Lower lobe of right lung (tissue), 2 donors: ENCODE measurements around the gene PTPRT. TPM values are rescaled to one million over a fixed set of nuclear protein-coding genes. Genes with fewer than 3 reads are reported as not detected.

Experiments
- ATAC-seq, 2 donors: fragments of 200-7000 bp; cut with Tn5 transposase; one replicate each; pipeline ENCODE4 v1.9.1; 2020 to 2022; ENCODE audit warnings: mild to moderate bottlenecking in 2 of 2, moderate library complexity in 2 of 2
- DNase-seq: peaks from one replicate; pipeline ENCODE4 v3.0.0-alpha.2; 2020
- H3K27ac ChIP-seq: fragments of 200-600 bp; one replicate; pipeline ENCODE4 v1.8.0; 2022
- H3K27me3 ChIP-seq: fragments of 200-600 bp; one replicate; pipeline ENCODE4 v1.8.0; 2022; ENCODE audit warnings: low read depth
- H3K36me3 ChIP-seq: fragments of 200-600 bp; one replicate; pipeline ENCODE4 v1.8.0; 2022; ENCODE audit warnings: mild to moderate bottlenecking
- H3K4me1 ChIP-seq: fragments of 200-600 bp; one replicate; pipeline ENCODE4 v1.8.0; 2022
- H3K4me3 ChIP-seq: fragments of 200-600 bp; one replicate; pipeline ENCODE4 v1.8.0; 2022; ENCODE audit warnings: mild to moderate bottlenecking
- H3K9me3 ChIP-seq: fragments of 200-600 bp; one replicate; pipeline ENCODE4 v1.8.0; 2022
- CTCF ChIP-seq: fragments of 200-600 bp; IDR thresholded peaks from one replicate; pipeline ENCODE4 v1.8.0; 2022; ENCODE audit warnings: antibody characterized with exemption, mild to moderate bottlenecking
- intact Hi-C: fragments of 100-400 bp; cut with DNase I; formaldehyde crosslinking; loops from one replicate; pipeline ENCODE4 v1.11.0; 2022
- total RNA-seq: library from RNA; stranded (reverse); fragmentation: NEBNext Ultra II Directional; extraction: Animal tissue kit (Norgen Biotek cat#: 25700); gene quantifications from one replicate; pipeline ENCODE4 v1.2.1, GENCODE V29; 2021
- donor health status: DM: no; HTN: yes; CAD: no; lungs with severe emphysema.

PTPRT gene
- total RNA-seq, 1 donor from 2014 or later, result 8.0 TPM

- no peak for TF ChIP-seq CTCF
- H3K27me3 ChIP-seq, result no peaks in the 10 kb centered on the region
- no peaks in the 10 kb centered on the region for H3K4me1 ChIP-seq
- DNase-seq, result no peak
- no peak overlapping the region for H3K4me3 ChIP-seq
- H3K9me3 ChIP-seq, result no peaks in the 10 kb centered on the region
- H3K27ac ChIP-seq, result no peak overlapping the region
- intact Hi-C loops, result no loop called here
- no peaks in the 10 kb centered on the region for H3K36me3 ChIP-seq
- ATAC-seq, result no peak
These were observed 295.2 kb downstream of the PTPRT start for GRCh38 chr20:42894483-42894882.

GRCh38 chr20:42889517-42889916, 300.2 kb downstream of the PTPRT start:
- Histone ChIP-seq H3K27me3 (no peaks in the 10 kb centered on the region), H3K4me1 (no peaks in the 10 kb centered on the region), H3K4me3 (no peak overlapping the region), H3K27ac (no peak overlapping the region), H3K9me3 (no peaks in the 10 kb centered on the region), H3K36me3 (no peaks in the 10 kb centered on the region)
- DNase-seq (no peak), ATAC-seq (no peak)
- no peak for TF ChIP-seq CTCF
- intact Hi-C loops, result no loop called here

GRCh38 chr20:42887281-42887680, 302.4 kb downstream of the PTPRT start:
- ATAC-seq (no peak), DNase-seq (no peak)
- TF ChIP-seq CTCF, result no peak
- Histone ChIP-seq H3K4me1 (no peaks in the 10 kb centered on the region), H3K27me3 (no peaks in the 10 kb centered on the region), H3K36me3 (no peaks in the 10 kb centered on the region), H3K27ac (no peak overlapping the region), H3K9me3 (no peaks in the 10 kb centered on the region), H3K4me3 (no peak overlapping the region)
- intact Hi-C loops, result no loop called here

GRCh38 chr20:42886801-42887200, 302.9 kb downstream of the PTPRT start:
- Histone ChIP-seq H3K4me3 (no peak overlapping the region), H3K9me3 (no peaks in the 10 kb centered on the region), H3K36me3 (no peaks in the 10 kb centered on the region), H3K27me3 (no peaks in the 10 kb centered on the region), H3K4me1 (no peaks in the 10 kb centered on the region), H3K27ac (no peak overlapping the region)
- intact Hi-C loops, result no loop called here
- DNase-seq, result no peak
- ATAC-seq, result no peak
- TF ChIP-seq CTCF, result no peak

GRCh38 chr20:42886046-42886445, 303.7 kb downstream of the PTPRT start:
- TF ChIP-seq CTCF, result no peak
- H3K4me3 ChIP-seq, result no peak overlapping the region
- no peak for DNase-seq

GRCh38 chr20:42875581-42875980, 314.1 kb downstream of the PTPRT start:
- no peak for ATAC-seq

More at GRCh38 chr20:42886046-42886445, 303.7 kb downstream of the PTPRT start:
- intact Hi-C loops, result no loop called here
- H3K36me3 ChIP-seq, result no peaks in the 10 kb centered on the region
- no peaks in the 10 kb centered on the region for H3K9me3 ChIP-seq
- H3K27me3 ChIP-seq, result no peaks in the 10 kb centered on the region
- ATAC-seq, result no peak
- H3K27ac ChIP-seq, result no peak overlapping the region
- H3K4me1 ChIP-seq, result no peaks in the 10 kb centered on the region

More at GRCh38 chr20:42875581-42875980, 314.1 kb downstream of the PTPRT start:
- no peaks in the 10 kb centered on the region for H3K27me3 ChIP-seq
- no peak for DNase-seq
- H3K36me3 ChIP-seq, result no peaks in the 10 kb centered on the region
- H3K9me3 ChIP-seq, result no peaks in the 10 kb centered on the region
- H3K4me3 ChIP-seq, result no peak overlapping the region
- H3K4me1 ChIP-seq, result no peaks in the 10 kb centered on the region
- intact Hi-C loops, result no loop called here
- no peak overlapping the region for H3K27ac ChIP-seq
- TF ChIP-seq CTCF, result no peak
